Vagina (tissue), 2 donors: ENCODE data around the gene LGALS7B.

Source experiments
- CTCF ChIP-seq, 3 experiments: fragments of 450-650 bp in 2 of 3; fragments of 200-600 bp in 1 of 3; sonication (generic) in 1 of 3; IDR thresholded peaks; one replicate each; pipeline ENCODE4 v1.5.1; 2017 to 2019; ENCODE audit warnings: antibody characterized with exemption in 3 of 3, mild to moderate bottlenecking in 2 of 3, moderate library complexity in 2 of 3
- POLR2A ChIP-seq, 2 donors: fragments of 450-650 bp; IDR thresholded peaks; one replicate each; pipeline ENCODE4 v1.6.1; 2017; ENCODE audit warnings: antibody characterized with exemption in 2 of 2, mild to moderate bottlenecking in 2 of 2, moderate library complexity in 2 of 2

GRCh38 chr19:38778733-38779132, 10.3 kb upstream of the LGALS7B start:
- no peak for TF ChIP-seq POLR2A (IDR thresholded peaks at IDR 0.05)
- TF ChIP-seq CTCF (IDR thresholded peaks at IDR 0.05) = no peak
